ENCODE results near the gene NRG3. TPM values are rescaled to one million over a fixed set of nuclear protein-coding genes. Genes with fewer than 3 reads are reported as not detected.

The NRG3 gene
- total and polyA plus RNA-seq, 11 donors: 0.11 to 0.41 (median 0.27) TPM; not detected in 7

DNA sequence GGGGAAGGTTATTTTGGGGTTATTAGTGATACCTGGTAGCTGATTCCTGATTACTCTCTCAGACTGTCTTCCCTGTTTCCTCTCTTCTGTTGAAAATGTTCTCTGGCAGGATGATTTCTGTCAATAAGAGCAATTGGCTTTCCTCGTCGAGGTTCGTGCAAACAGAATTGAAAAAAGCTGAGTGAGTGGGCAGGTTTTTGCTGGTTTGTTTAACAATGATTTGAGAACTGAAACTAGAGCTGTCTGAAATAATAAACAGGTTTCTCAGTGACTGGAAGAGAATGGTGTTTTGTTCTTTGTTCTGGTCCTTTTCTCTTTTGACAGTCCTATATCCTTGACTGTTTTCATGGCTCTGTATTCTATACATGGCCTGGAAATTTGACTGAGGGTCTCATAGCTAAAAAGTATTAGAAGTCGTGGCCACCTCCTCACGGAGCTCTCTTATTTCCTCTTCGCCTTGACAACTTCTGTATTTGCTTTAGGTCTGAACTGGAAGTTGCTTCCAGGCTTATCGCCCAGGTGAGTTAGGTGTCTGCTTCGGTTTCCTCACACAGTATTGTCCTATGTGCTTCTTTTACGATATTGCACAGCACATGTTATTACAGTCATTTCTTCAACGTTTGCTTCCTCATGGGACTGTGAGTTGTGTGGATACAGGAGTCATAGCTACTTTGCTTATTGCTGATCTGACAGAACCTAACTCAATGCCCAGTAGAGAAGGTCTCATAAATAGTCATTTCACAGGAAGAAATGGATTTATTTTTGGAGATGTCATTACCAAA, 403.6 kb downstream of the NRG3 start:
- no peaks in the 10 kb centered on the region for H3K4me1 ChIP-seq
- no peak for ATAC-seq
- intact Hi-C loops (cut with DNase I): no loop called here
- no peak for DNase-seq
- no peaks in the 10 kb centered on the region for H3K27me3 ChIP-seq
- no peak overlapping the region for H3K4me3 ChIP-seq
- H3K27ac ChIP-seq: no peak overlapping the region
- TF ChIP-seq POLR2A (IDR thresholded peaks at IDR 0.05): no peak
- TF ChIP-seq, protein P1, sequence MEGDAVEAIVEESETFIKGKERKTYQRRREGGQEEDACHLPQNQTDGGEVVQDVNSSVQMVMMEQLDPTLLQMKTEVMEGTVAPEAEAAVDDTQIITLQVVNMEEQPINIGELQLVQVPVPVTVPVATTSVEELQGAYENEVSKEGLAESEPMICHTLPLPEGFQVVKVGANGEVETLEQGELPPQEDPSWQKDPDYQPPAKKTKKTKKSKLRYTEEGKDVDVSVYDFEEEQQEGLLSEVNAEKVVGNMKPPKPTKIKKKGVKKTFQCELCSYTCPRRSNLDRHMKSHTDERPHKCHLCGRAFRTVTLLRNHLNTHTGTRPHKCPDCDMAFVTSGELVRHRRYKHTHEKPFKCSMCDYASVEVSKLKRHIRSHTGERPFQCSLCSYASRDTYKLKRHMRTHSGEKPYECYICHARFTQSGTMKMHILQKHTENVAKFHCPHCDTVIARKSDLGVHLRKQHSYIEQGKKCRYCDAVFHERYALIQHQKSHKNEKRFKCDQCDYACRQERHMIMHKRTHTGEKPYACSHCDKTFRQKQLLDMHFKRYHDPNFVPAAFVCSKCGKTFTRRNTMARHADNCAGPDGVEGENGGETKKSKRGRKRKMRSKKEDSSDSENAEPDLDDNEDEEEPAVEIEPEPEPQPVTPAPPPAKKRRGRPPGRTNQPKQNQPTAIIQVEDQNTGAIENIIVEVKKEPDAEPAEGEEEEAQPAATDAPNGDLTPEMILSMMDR (IDR thresholded peaks at IDR 0.05): no peak
- H3K9me3 ChIP-seq: no peaks in the 10 kb centered on the region
- WGBS, 4 donors: 76 to 83% (median 80%) methylated on average over 10 of the region's 10 CpGs
- H3K36me3 ChIP-seq: no peaks in the 10 kb centered on the region

DNA sequence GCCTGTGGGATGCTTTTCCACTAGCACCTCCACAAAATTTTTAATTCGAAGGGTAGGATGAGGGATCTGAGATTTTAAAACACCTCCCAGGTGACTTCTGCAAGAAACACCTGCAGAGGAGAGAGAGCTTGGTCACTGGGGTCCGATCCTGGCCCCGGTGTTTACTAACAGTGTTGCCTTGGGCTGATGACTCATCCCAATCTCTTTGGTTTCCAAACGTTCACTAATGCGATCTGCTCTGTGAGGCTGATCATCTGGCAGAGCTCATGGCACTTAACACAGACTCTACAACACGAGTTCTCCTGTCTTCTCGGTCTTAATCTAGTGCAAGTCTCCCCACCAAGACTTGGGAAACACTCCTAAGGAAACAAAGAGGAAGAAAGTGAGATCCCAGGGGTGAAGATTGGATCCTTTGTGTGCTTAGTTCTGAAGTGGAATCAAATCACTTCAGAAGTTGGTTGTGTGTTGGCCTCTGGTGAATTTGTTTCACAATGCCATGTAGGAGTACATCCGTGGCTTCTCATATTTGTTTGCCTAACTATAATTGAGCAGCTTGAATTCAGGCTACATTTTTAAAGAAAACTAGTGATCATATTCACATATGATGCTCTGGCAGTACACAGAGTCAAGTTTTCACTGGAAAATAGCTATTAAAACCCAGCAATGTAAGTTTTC, 407.9 kb downstream of the NRG3 start:
- WGBS, 4 donors: 70 to 85% (median 73%) methylated on average over 8 of the region's 8 CpGs
- no peak for DNase-seq
- Histone ChIP-seq H3K9me3 (no peaks in the 10 kb centered on the region), H3K27ac (no peak overlapping the region), H3K4me3 (no peak overlapping the region), H3K27me3 (no peaks in the 10 kb centered on the region), H3K36me3 (no peaks in the 10 kb centered on the region), H3K4me1 (no peaks in the 10 kb centered on the region)
- TF ChIP-seq, protein P1 (IDR thresholded peaks at IDR 0.05): no peak
- no peak for TF ChIP-seq POLR2A (IDR thresholded peaks at IDR 0.05)
- intact Hi-C loops (cut with DNase I): no loop called here
- ATAC-seq: no peak

DNA sequence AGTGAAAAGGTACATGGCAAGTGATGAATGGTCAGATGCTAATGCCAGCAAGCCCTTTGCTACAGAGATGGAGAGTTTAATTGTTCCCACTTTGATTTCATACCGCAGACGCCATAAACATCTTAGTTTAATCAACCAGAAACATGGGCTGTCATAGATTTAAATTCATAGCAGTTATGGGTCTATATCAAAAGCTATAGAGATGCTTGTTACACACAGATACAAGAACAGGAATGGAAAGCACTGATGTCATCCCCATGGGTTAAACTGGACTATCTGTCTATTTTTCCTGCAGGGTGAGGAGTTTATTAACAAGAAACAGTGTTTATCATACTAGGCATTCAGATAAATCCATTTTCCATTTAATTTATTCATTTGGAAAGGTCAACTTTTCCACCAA, 409.2 kb downstream of the NRG3 start:
- H3K27me3 ChIP-seq: no peaks in the 10 kb centered on the region
- H3K27ac ChIP-seq: no peak overlapping the region
- no peaks in the 10 kb centered on the region for H3K36me3 ChIP-seq
- TF ChIP-seq, protein P1 (IDR thresholded peaks at IDR 0.05): no peak
- TF ChIP-seq POLR2A (IDR thresholded peaks at IDR 0.05): no peak
- 51 to 60% (median 57%) methylated on average over 2 of the region's 2 CpGs for WGBS, 4 donors
- DNase-seq (no peak), ATAC-seq (no peak)
- H3K4me1 ChIP-seq: no peaks in the 10 kb centered on the region
- H3K9me3 ChIP-seq: no peaks in the 10 kb centered on the region
- no peak overlapping the region for H3K4me3 ChIP-seq
- intact Hi-C loops (cut with DNase I): no loop called here

DNA sequence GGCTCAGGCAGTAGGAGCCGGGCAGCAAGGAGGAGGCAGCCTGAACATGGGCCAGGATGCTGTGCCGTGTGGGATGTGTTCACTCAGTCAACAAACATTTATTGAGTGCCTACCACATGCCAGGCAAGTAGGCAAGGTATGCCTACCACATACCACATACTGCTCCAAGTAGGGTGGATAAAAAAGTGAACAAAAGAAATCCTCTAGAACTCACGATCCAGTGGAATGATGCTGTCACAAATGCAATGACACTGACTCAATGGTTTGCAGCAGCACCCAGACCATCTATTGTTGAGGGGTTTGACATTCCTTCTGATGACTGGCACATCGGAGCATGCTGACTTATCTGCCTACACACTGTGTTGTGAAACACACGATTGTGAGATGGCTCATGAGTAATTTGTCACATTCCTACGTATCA, 413.5 kb downstream of the NRG3 start:
- no peaks in the 10 kb centered on the region for H3K4me1 ChIP-seq
- H3K36me3 ChIP-seq: no peaks in the 10 kb centered on the region
- 81 to 89% (median 83%) methylated on average over 6 of the region's 6 CpGs for WGBS, 4 donors
- no peaks in the 10 kb centered on the region for H3K27me3 ChIP-seq
- H3K4me3 ChIP-seq: no peak overlapping the region
- TF ChIP-seq POLR2A (IDR thresholded peaks at IDR 0.05): no peak
- TF ChIP-seq, protein P1 (IDR thresholded peaks at IDR 0.05): no peak
- no peak overlapping the region for H3K27ac ChIP-seq
- DNase-seq: no peak
- intact Hi-C loops (cut with DNase I): no loop called here
- H3K9me3 ChIP-seq: peaks cover 0 to 3% (median 0%) of the 10 kb centered on the region in 12 donors
- no peak for ATAC-seq
